Measurements from ENCODE around the gene CUL5. TPM values are rescaled to one million over a fixed set of nuclear protein-coding genes. Genes with fewer than 3 reads are reported as not detected.

CUL5 gene
- total RNA-seq, 4 donors from 2014 or later: 23.8 to 33.6 (median 27.7) TPM

DNA sequence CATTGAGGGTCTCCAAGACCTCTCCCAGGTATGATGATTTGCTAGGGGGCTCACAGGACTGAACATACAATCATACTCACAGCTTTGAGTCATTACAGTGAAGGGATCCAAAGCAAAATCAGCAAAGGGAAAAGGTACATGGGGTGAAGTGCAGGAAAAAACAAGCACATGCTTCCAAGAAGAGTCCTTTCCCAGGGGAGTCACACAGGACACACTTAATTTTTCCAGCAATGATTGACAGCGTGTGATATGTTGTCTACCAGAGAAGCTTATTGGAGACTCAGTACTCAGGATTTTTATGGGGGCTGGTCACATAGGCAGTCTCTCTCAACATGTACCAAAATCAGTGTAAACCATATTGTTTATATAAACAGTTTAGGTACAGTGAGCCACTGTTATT, 25.3 kb downstream of the CUL5 start:
- in situ Hi-C loops (cut with MboI; ENCODE audit: low pct_ligation_motif_present in 1 of 4, low pct_unique_long_range_greater_than_20kb in 1 of 4, low sequenced_read_pairs in 3 of 4): no loop called here
- TF ChIP-seq, protein P1, sequence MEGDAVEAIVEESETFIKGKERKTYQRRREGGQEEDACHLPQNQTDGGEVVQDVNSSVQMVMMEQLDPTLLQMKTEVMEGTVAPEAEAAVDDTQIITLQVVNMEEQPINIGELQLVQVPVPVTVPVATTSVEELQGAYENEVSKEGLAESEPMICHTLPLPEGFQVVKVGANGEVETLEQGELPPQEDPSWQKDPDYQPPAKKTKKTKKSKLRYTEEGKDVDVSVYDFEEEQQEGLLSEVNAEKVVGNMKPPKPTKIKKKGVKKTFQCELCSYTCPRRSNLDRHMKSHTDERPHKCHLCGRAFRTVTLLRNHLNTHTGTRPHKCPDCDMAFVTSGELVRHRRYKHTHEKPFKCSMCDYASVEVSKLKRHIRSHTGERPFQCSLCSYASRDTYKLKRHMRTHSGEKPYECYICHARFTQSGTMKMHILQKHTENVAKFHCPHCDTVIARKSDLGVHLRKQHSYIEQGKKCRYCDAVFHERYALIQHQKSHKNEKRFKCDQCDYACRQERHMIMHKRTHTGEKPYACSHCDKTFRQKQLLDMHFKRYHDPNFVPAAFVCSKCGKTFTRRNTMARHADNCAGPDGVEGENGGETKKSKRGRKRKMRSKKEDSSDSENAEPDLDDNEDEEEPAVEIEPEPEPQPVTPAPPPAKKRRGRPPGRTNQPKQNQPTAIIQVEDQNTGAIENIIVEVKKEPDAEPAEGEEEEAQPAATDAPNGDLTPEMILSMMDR (IDR thresholded peaks at IDR 0.05): no peak
- TF ChIP-seq EP300 (IDR thresholded peaks at IDR 0.05; ENCODE audit: low read depth) (no peak), POLR2A (IDR thresholded peaks at IDR 0.05) (no peak), POLR2AphosphoS5 (IDR thresholded peaks at IDR 0.05) (no peak)
- Histone ChIP-seq H3K36me3 (peaks cover 0 to 7% (median 0%) of the 10 kb centered on the region in 4 donors), H3K9me3 (no peaks in the 10 kb centered on the region), H3K27ac (no peak overlapping the region), H3K27me3 (no peaks in the 10 kb centered on the region), H3K4me3 (no peak overlapping the region), H3K4me1 (peaks cover 0 to 12% (median 5%) of the 10 kb centered on the region in 4 donors)
- no peak for DNase-seq
- WGBS, 2 donors (ENCODE audit: low coverage in 1 of 2): 88% methylated on average over 1 of the region's 1 CpG; no CpG with 5 or more reads in 1 of the 2 donors
- intact Hi-C loops (cut with DNase I; ENCODE audit: low total_unique reads): no loop called here

DNA sequence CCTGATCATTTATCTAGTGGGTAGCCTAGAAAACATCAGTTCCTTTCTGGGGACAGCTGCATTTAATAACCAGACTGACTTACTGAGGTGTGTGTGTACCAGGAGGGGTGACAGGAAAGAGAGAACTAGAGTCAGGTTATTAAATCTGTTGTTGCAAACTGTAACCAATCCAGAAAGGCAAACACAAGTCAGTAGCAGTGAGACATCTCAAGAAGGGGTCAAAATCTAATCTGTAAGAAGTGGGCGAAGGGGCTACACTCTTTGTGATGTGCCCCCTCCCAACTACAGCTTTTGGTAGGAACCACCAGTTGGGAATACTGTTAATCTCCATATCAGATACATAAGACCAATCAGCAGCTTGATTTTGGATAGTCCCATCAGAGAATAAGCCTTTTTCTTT, 26.3 kb downstream of the CUL5 start:
- H3K27ac ChIP-seq: no peak overlapping the region
- no peak for DNase-seq
- in situ Hi-C loops (cut with MboI; ENCODE audit: low pct_ligation_motif_present in 1 of 4, low pct_unique_long_range_greater_than_20kb in 1 of 4, low sequenced_read_pairs in 3 of 4): no loop called here
- H3K4me1 ChIP-seq: peaks cover 0 to 12% (median 5%) of the 10 kb centered on the region in 4 donors
- intact Hi-C loops (cut with DNase I; ENCODE audit: low total_unique reads): no loop called here
- no peak overlapping the region for H3K4me3 ChIP-seq
- WGBS, 2 donors (ENCODE audit: low coverage in 1 of 2): 83 to 100% methylated on average over 1 of the region's 1 CpG
- H3K27me3 ChIP-seq: no peaks in the 10 kb centered on the region
- no peaks in the 10 kb centered on the region for H3K9me3 ChIP-seq
- TF ChIP-seq, protein P1 (IDR thresholded peaks at IDR 0.05): no peak
- TF ChIP-seq EP300 (IDR thresholded peaks at IDR 0.05; ENCODE audit: low read depth) (no peak), POLR2AphosphoS5 (IDR thresholded peaks at IDR 0.05) (no peak), POLR2A (IDR thresholded peaks at IDR 0.05) (no peak)
- peaks cover 0 to 7% (median 0%) of the 10 kb centered on the region in 4 donors for H3K36me3 ChIP-seq

DNA sequence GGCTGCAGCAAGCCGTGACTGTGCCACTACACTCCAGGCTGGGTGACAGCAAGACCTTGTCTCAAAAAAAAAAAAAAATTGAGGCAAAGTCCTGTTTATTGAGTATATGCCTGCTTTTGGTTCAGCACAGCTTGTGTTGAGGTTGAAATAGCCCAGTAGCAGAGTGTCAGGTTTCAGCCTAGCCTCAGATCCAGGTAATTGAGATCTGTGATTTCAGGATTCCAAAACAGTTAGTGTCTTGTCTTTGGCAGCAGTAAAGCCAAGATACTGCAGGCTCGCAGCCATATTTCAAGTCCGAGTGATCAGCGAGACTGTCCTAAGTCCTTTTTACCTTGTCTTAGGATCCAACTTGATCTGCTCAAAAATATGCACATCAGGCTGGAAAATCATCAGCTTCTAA, 27.0 kb downstream of the CUL5 start:
- intact Hi-C loops (cut with DNase I; ENCODE audit: low total_unique reads): no loop called here
- WGBS, 2 donors (ENCODE audit: low coverage in 1 of 2): 87 to 93% methylated on average over 3 to 4 of the region's 4 CpGs
- Histone ChIP-seq H3K4me1 (peaks cover 0 to 12% (median 5%) of the 10 kb centered on the region in 4 donors), H3K4me3 (no peak overlapping the region), H3K9me3 (no peaks in the 10 kb centered on the region), H3K27me3 (no peaks in the 10 kb centered on the region), H3K27ac (no peak overlapping the region), H3K36me3 (peaks cover 0 to 7% (median 0%) of the 10 kb centered on the region in 4 donors)
- in situ Hi-C loops (cut with MboI; ENCODE audit: low pct_ligation_motif_present in 1 of 4, low pct_unique_long_range_greater_than_20kb in 1 of 4, low sequenced_read_pairs in 3 of 4): no loop called here
- TF ChIP-seq POLR2AphosphoS5 (IDR thresholded peaks at IDR 0.05) (no peak), EP300 (IDR thresholded peaks at IDR 0.05; ENCODE audit: low read depth) (no peak), POLR2A (IDR thresholded peaks at IDR 0.05) (no peak)
- TF ChIP-seq, protein P1 (IDR thresholded peaks at IDR 0.05): no peak
- DNase-seq: no peak

DNA sequence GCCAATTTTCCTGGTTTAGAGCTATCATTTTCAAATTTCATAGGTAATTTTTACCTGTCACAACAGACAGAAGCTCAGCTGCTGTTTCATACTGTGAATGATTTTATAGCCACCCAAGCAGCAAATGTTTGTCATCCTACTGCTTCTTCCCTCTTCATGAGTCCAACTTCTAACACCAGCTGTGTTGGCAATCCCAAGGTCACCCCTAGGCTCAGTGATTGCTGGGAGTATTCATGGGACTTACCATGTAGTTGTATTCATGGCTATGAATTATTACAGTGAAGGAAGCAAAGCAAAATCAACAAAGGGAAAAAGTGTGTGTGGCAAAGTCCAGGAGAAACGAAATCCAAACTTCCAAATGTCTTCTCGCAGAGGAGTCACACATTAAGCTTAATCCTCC, 28.5 kb downstream of the CUL5 start:
- intact Hi-C loops (cut with DNase I; ENCODE audit: low total_unique reads): no loop called here
- Histone ChIP-seq H3K36me3 (peaks cover 0 to 7% (median 0%) of the 10 kb centered on the region in 4 donors), H3K27ac (peak overlapping the region in 2 of 4 donors; percentile 22 to 26), H3K4me3 (no peak overlapping the region), H3K27me3 (no peaks in the 10 kb centered on the region), H3K4me1 (peaks cover 0 to 12% (median 5%) of the 10 kb centered on the region in 4 donors), H3K9me3 (no peaks in the 10 kb centered on the region)
- DNase-seq: no peak
- TF ChIP-seq POLR2A (IDR thresholded peaks at IDR 0.05) (no peak), POLR2AphosphoS5 (IDR thresholded peaks at IDR 0.05) (no peak), EP300 (IDR thresholded peaks at IDR 0.05; ENCODE audit: low read depth) (no peak)
- TF ChIP-seq, protein P1 (IDR thresholded peaks at IDR 0.05): no peak
- WGBS, 2 donors (ENCODE audit: low coverage in 1 of 2): 50 to 65% methylated on average over 1 to 2 of the region's 2 CpGs
- in situ Hi-C loops (cut with MboI; ENCODE audit: low pct_ligation_motif_present in 1 of 4, low pct_unique_long_range_greater_than_20kb in 1 of 4, low sequenced_read_pairs in 3 of 4): no loop called here
